BJ (cell line): ENCODE data around the gene NPAS3. TPM values are rescaled to one million over a fixed set of nuclear protein-coding genes. Genes with fewer than 3 reads are reported as not detected.

ENCODE experiments used
- CTCF ChIA-PET: fragments of 350-600 bp; formaldehyde crosslinking; extraction: SDS; loops from one replicate; lab custom pipeline; 2021; ENCODE audit warnings: antibody characterized with exemption, inconsistent platforms; lab: Yijun Ruan, JAX
- POLR2A ChIA-PET: fragments of 300-600 bp; sonication (Branson Sonifier 250); formaldehyde crosslinking; extraction: SDS; loops from one replicate; lab custom pipeline; 2021; ENCODE audit warnings: antibody characterized with exemption; lab: Charles Lee
- DNase-seq: peaks from one replicate; pipeline ENCODE4 v3.0.0-alpha.2; 2011; ENCODE audit warnings: low read depth
- H3K27me3 ChIP-seq: 2 replicates; pipeline ENCODE4 v1.6.0; 2011; ENCODE audit warnings: low read length; ENCODE audit not compliant: control insufficient read depth, insufficient read depth
- H3K36me3 ChIP-seq: 2 replicates; pipeline ENCODE4 v1.5.1; 2011; ENCODE audit warnings: low read length; ENCODE audit not compliant: control insufficient read depth, insufficient read depth
- H3K4me3 ChIP-seq: 2 replicates; pipeline ENCODE4 v1.5.1; 2011; ENCODE audit warnings: low read depth, mild to moderate bottlenecking, control low read depth, low read length
- polyA plus RNA-seq: library from polyadenylated mRNA; depleted of rRNA; stranded (reverse); fragments of >200 nt; gene quantifications from 2 replicates; pipeline ENCODE4 v1.2.3, GENCODE V29; 2011
- TF ChIP-seq, protein P1 (sequence below): IDR thresholded peaks from 2 replicates; pipeline ENCODE4 v1.5.1; 2011; ENCODE audit warnings: low read depth, mild to moderate bottlenecking, control low read depth, inconsistent platforms, low read length, moderate library complexity; ENCODE audit not compliant: insufficient read depth

The NPAS3 gene
- polyA plus RNA-seq, 1 experiment, result 0.09 TPM

DNA sequence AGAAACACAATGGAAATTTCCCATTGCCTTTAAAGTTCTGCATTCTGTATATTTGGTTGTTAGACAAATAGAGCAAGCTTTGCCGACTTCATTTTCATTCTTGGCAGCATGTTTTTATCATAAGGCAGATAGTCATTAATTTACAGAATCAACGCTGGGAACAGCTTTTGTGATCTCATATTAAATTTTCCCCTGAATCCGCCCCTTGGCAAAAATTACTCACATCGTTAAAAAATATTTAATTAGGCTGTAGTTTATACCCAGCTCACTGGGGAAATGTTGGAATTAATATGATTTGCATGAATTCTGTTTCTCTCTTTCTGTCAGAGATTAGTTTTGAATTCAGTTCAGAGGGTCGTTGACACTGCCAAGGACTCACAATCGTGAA lies 714.6 kb downstream of the NPAS3 start:
- Histone ChIP-seq H3K36me3 (no peaks in the 10 kb centered on the region), H3K27me3 (no peaks in the 10 kb centered on the region), H3K4me3 (no peak overlapping the region)
- TF ChIP-seq, protein P1, sequence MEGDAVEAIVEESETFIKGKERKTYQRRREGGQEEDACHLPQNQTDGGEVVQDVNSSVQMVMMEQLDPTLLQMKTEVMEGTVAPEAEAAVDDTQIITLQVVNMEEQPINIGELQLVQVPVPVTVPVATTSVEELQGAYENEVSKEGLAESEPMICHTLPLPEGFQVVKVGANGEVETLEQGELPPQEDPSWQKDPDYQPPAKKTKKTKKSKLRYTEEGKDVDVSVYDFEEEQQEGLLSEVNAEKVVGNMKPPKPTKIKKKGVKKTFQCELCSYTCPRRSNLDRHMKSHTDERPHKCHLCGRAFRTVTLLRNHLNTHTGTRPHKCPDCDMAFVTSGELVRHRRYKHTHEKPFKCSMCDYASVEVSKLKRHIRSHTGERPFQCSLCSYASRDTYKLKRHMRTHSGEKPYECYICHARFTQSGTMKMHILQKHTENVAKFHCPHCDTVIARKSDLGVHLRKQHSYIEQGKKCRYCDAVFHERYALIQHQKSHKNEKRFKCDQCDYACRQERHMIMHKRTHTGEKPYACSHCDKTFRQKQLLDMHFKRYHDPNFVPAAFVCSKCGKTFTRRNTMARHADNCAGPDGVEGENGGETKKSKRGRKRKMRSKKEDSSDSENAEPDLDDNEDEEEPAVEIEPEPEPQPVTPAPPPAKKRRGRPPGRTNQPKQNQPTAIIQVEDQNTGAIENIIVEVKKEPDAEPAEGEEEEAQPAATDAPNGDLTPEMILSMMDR, result no peak
- ChIA-PET CTCF (interaction anchor here (1.7 kb wide), 1 partner anchor 139 kb away, joined by 3 read pairs; no protein-coding TSS in a partner anchor), POLR2A (no interaction called here)
- no peak for DNase-seq

DNA sequence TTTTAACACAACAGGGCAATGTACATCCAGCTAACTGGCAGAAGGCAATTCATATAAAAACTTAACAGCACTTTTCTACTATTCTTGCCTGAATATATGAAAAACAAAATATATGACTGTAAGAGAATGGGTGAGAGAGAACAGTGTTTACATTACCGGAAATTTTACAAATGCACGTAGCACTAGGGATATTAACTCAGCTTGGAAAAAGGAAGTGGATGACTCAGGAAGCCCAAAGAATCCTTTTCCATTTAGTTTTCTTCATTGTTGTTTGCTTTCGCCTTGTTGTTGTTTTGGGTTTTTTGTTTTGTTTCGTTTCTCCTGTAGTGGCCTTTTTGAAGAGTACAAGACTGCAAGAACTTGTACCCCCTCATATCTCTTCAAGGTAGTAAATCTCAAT lies 716.7 kb downstream of the NPAS3 start:
- H3K4me3 ChIP-seq, result no peak overlapping the region
- ChIA-PET CTCF (no interaction called here), POLR2A (no interaction called here)
- TF ChIP-seq, protein P1, result no peak
- H3K36me3 ChIP-seq, result no peaks in the 10 kb centered on the region
- no peak for DNase-seq
- H3K27me3 ChIP-seq, result no peaks in the 10 kb centered on the region

DNA sequence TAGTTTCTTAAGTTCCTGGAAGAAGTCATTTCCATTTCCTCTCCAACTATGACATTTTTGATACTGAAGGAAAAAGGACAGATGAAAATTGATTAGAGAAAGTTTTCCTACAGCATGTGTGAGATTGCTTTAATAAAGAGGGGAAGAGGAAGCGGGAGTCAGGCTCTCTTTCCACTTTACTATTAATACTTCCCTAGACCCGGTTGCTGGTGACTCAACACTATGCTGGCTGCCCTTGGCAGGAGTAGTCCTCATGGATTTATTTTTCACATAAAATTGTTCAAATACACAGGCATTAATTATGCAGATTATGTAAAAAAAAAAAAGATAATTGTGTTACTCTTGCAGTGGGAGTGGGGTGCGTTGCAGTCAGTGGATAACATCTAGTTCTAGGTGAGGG lies 718.8 kb downstream of the NPAS3 start:
- no peak for DNase-seq
- Histone ChIP-seq H3K27me3 (peaks cover 3% of the 10 kb centered on the region), H3K4me3 (no peak overlapping the region), H3K36me3 (no peaks in the 10 kb centered on the region)
- ChIA-PET CTCF (no interaction called here), POLR2A (no interaction called here)
- TF ChIP-seq, protein P1, result no peak

DNA sequence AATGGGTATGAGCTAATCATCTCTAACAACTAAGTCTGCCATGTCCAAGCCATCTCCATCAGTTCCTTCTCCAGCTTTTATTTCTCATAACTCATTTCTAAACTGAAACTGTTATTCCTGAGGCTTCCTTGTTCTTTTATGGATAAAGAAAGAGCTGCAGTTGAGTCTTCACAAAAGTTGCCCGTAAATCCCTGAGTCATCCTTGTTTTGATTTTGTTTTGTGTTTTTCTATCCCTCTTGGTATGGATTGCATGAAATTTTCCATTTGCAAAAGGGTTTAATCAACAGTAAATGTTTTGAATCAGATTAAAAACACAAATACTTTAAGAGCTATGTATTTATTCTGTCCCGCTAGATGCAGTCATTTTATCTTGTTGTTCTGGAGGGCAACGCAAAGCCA lies 721.6 kb downstream of the NPAS3 start:
- Histone ChIP-seq H3K4me3 (no peak overlapping the region), H3K27me3 (peaks cover 3% of the 10 kb centered on the region), H3K36me3 (no peaks in the 10 kb centered on the region)
- no peak for DNase-seq
- ChIA-PET POLR2A (no interaction called here), CTCF (interaction anchor here (1.2 kb wide), 1 partner anchor 13 kb away, joined by 3 read pairs; no protein-coding TSS in a partner anchor)
- TF ChIP-seq, protein P1, result no peak

DNA sequence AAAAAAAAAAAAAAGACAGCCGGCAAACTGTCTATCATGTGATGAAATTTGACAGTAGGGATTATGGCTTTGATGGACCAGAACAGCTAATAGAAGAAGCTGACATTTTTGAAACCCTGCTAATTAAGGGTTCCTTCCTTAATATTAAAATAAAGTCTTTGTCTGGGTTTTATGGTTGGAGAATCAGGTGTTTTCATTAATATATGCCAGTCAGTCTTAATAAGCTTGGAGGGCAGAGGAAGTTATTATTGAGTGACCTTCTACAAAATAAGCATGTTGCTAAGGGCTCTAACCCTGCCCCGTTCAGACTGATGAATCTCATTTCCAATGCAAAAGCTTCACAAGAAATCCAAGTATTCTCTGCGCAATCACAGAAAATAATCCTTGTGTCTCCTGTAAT lies 722.4 kb downstream of the NPAS3 start:
- CTCF ChIA-PET, result no interaction called here
- Histone ChIP-seq H3K4me3 (no peak overlapping the region), H3K27me3 (peaks cover 4% of the 10 kb centered on the region), H3K36me3 (no peaks in the 10 kb centered on the region)
- no peak for DNase-seq
- TF ChIP-seq, protein P1, result no peak
- POLR2A ChIA-PET, result no interaction called here
